Pancreas (tissue), 10 donors: ENCODE data around the gene MIXL1. TPM values are rescaled to one million over a fixed set of nuclear protein-coding genes. Genes with fewer than 3 reads are reported as not detected.
A peak's percentile ranks its signal among the peaks of the same experiment; 100 is the strongest.

Experiments
- ATAC-seq, 4 donors: fragments of 200-7000 bp; cut with Tn5 transposase; one replicate each; pipeline versions ENCODE4 v1.8.0 to v1.9.1; 2020; ENCODE audit warnings: mild to moderate bottlenecking in 4 of 4, moderate library complexity in 4 of 4
- DNase-seq, 6 donors: peaks; one replicate each; pipeline ENCODE4 v3.0.0-alpha.2; 2020
- FAIRE-seq: peaks from 2 replicates; lab custom pipeline; 2012; peaks lifted over from hg19 to GRCh38; lab: Jason Lieb, UNC
- H3K27ac ChIP-seq, 4 donors: fragments of 200-600 bp; sonication (generic); 1 replicate in 3 of 4; 2 replicates in 1 of 4; pipeline versions ENCODE4 v1.5.0 to v1.8.0; 2020
- H3K27me3 ChIP-seq, 4 donors: fragments of 200-600 bp; one replicate each; pipeline ENCODE4 v1.8.0; 2021
- H3K36me3 ChIP-seq, 3 donors: fragments of 200-600 bp; sonication (generic) in 1 of 3; one replicate each; pipeline versions ENCODE4 v1.5.0 to v1.8.0; 2020 to 2021
- H3K4me1 ChIP-seq, 3 donors: fragments of 200-600 bp; one replicate each; pipeline ENCODE4 v1.8.0; 2021
- H3K4me3 ChIP-seq, 4 donors: fragments of 200-600 bp; sonication (generic) in 2 of 4; one replicate each; pipeline versions ENCODE4 v1.5.0 to v1.8.0; 2020 to 2021
- H3K9me3 ChIP-seq, 4 donors: fragments of 200-600 bp; one replicate each; pipeline ENCODE4 v1.8.0; 2021
- CTCF ChIP-seq, 4 donors: fragments of 200-600 bp; sonication (generic) in 3 of 4; IDR thresholded peaks; one replicate each; pipeline versions ENCODE4 v1.5.0 to v1.8.0; 2021; ENCODE audit warnings: antibody characterized with exemption in 4 of 4
- WGBS, 2 donors: extraction: QIAGEN DNeasy Blood & Tissue Kit; methylation state at CpG; one replicate each; pipeline ENCODE4 v1.1.7; 2013; 5-methylcytosine and 5-hydroxymethylcytosine counted together
- intact Hi-C, 3 donors: fragments of 100-400 bp; cut with DNase I; formaldehyde crosslinking; loops; one replicate each; pipeline versions ENCODE4 v1.11.1 to v1.14.2; 2022
- polyA plus RNA-seq, 2 donors: library from polyadenylated mRNA; stranded (reverse); fragments of 200-250 nt; gene quantifications; one replicate each; pipeline ENCODE4 v1.2.3, GENCODE V29; 2013
- total RNA-seq, 6 donors: library from RNA; stranded (reverse); fragmentation: NEBNext Ultra II Directional in 4 of 6; extraction: Animal tissue kit (Norgen Biotek cat#: 25700) in 4 of 6; gene quantifications; one replicate each; pipeline versions ENCODE4 v1.2.1 to v1.2.4, GENCODE V29; 2021 to 2023
- donor health status: healthy with polysubstance abuse.
- donor health status: DM: no; HTN: no; CAD: no; lungs with moderate emphysema.
- donor health status: DM: no; HTN: no; CAD: no.
- donor health status: control.
- donor health status: control.
- donor health status: Bipolar disorder and iron deficiency.
- donor health status: DM: yes; HTN: yes; CAD: no.
- donor health status: DM: no; HTN: no; CAD: no.
- donor health status: DM: no; HTN: no; CAD: no.
- donor health status: DM: yes; HTN: yes; CAD: no.

MIXL1 gene
- total and polyA plus RNA-seq, 8 donors = not detected

DNA sequence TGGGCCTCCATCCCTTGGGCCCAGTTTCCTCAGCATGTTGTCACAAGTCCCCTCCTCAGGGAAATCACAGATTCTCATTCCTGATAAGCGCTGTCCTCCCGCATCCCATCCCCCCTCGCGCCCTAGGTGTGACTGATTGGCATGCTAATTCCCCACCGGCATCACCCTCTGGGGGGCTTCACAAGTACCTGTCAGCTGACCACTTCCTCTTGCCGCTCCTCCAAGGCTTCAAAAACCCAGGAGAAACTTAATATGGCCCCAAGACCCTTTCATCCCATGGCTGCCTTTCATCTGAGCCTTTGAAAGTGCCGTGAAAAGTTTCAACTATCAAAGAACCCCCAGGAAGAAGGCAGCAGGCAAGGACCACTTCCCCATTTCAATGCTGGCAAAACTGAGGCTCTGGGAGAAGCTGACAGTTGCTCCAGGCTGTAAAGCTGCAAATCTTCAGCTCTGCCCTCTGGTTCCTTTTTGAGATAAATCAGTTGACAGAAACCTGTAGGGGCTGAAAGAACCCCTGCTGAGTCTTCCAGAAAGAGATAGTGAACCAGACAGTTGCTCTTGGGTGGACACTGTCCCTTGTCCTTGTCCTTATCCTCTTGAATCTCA, 12.8 kb upstream of the MIXL1 start:
- no peaks in the 10 kb centered on the region for H3K36me3 ChIP-seq
- 77 to 83% methylated on average over 7 of the region's 7 CpGs for WGBS, 2 donors
- DNase-seq (no peak), ATAC-seq (no peak), FAIRE-seq (no peak)
- no peaks in the 10 kb centered on the region for H3K9me3 ChIP-seq
- H3K27ac ChIP-seq = no peak overlapping the region
- no peak overlapping the region for H3K4me3 ChIP-seq
- H3K27me3 ChIP-seq = no peaks in the 10 kb centered on the region
- no peaks in the 10 kb centered on the region for H3K4me1 ChIP-seq
- no peak for TF ChIP-seq CTCF (IDR thresholded peaks at IDR 0.05)
- intact Hi-C loops = no loop called here

- DNase-seq (no peak), FAIRE-seq (no peak), ATAC-seq (no peak)
- Histone ChIP-seq H3K9me3 (no peaks in the 10 kb centered on the region), H3K36me3 (no peaks in the 10 kb centered on the region), H3K4me1 (no peaks in the 10 kb centered on the region), H3K27me3 (no peaks in the 10 kb centered on the region), H3K27ac (no peak overlapping the region), H3K4me3 (no peak overlapping the region)
- intact Hi-C loops = no loop called here
- 71 to 79% methylated on average over 5 of the region's 5 CpGs for WGBS, 2 donors
- TF ChIP-seq CTCF (IDR thresholded peaks at IDR 0.05) = no peak
Measured at GRCh38 chr1:226211181-226211821, 12.2 kb upstream of the MIXL1 start.

DNA sequence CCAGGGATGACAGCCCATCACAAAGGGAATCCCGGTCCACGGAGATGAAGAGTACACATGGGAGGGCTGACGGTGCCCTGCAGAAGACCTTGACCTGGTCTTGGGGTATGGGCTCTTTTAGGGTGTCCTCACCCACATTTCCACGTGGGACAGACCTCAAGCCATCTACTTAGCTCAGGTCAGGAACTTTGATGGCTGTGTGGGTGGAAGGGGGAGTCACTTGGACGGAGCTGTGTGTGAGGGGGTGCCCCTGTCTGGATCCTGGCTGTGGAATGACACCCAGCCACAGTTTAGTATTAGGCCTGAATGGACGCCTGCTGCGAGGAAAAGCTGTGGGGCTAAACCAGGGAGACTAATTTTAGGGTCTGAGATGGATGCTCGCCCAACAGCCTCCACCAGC, 10.9 kb upstream of the MIXL1 start:
- FAIRE-seq (no peak), ATAC-seq (no peak), DNase-seq (no peak)
- Histone ChIP-seq H3K9me3 (no peaks in the 10 kb centered on the region), H3K36me3 (no peaks in the 10 kb centered on the region), H3K27ac (no peak overlapping the region), H3K27me3 (no peaks in the 10 kb centered on the region), H3K4me1 (no peaks in the 10 kb centered on the region), H3K4me3 (no peak overlapping the region)
- 76 to 79% methylated on average over 8 of the region's 8 CpGs for WGBS, 2 donors
- TF ChIP-seq CTCF (IDR thresholded peaks at IDR 0.05) = no peak
- intact Hi-C loops = no loop called here

DNA sequence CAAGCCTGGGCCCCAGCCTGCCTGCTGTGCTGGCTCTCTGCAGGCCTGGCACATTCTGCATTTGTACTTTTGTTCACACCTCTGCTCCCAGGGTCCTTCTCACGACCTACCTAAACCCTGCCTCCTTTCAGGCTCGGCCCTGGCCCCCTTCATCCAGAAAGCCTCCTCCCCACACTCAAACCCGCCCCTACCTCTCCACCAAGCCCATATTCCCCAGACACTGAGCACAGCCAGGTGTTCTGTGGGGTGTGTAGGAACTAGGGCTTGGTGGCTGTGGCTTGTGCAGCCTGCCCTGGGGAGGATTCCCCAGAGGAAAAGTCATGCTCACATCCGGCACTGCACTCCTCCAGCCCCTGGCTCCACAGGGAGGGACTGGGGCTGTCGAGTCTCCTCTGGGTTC, 8.2 kb upstream of the MIXL1 start:
- Histone ChIP-seq H3K27ac (no peak overlapping the region), H3K36me3 (no peaks in the 10 kb centered on the region), H3K9me3 (no peaks in the 10 kb centered on the region), H3K4me1 (no peaks in the 10 kb centered on the region), H3K27me3 (no peaks in the 10 kb centered on the region), H3K4me3 (no peak overlapping the region)
- whole genome bisulfite sequencing, 2 donors = 70 to 75% methylated on average over 5 of the region's 5 CpGs
- intact Hi-C loops = no loop called here
- ATAC-seq = no peak
- DNase-seq = no peak
- FAIRE-seq = no peak
- TF ChIP-seq CTCF (IDR thresholded peaks at IDR 0.05) = no peak

- DNase-seq (no peak), FAIRE-seq (no peak), ATAC-seq (peak in 1 of 4 donors; percentile 18)
- no peaks in the 10 kb centered on the region for H3K9me3 ChIP-seq
- H3K36me3 ChIP-seq = no peaks in the 10 kb centered on the region
- WGBS, 2 donors = 37 to 43% methylated on average over 5 of the region's 5 CpGs
- intact Hi-C loops = no loop called here
- H3K27ac ChIP-seq = no peak overlapping the region
- H3K27me3 ChIP-seq = no peaks in the 10 kb centered on the region
- TF ChIP-seq CTCF (IDR thresholded peaks at IDR 0.05) = no peak
- no peaks in the 10 kb centered on the region for H3K4me1 ChIP-seq
- no peak overlapping the region for H3K4me3 ChIP-seq
Measured at GRCh38 chr1:226216056-226216455, 7.4 kb upstream of the MIXL1 start.
